Measurements from ENCODE around the gene VPS50.

Gene VPS50

GRCh38 chr7:93231799-93232672, at the start of gene VPS50:
Gene VPS50 (plus strand): TSS chr7:93232366. CDS start chr7:93232468, 102 bp downstream.
- DNase-seq, result peak; percentile 84

- DNase-seq, result no peak
These were observed 46.7 kb upstream of the VPS50 start for GRCh38 chr7:93185303-93186027.

- no peak for DNase-seq
These were observed 43.1 kb upstream of the VPS50 start for GRCh38 chr7:93188870-93189634.

GRCh38 chr7:93194386-93194785, 37.8 kb upstream of the VPS50 start:
- no peak for DNase-seq

GRCh38 chr7:93196336-93196735, 35.8 kb upstream of the VPS50 start:
- DNase-seq, result no peak

- DNase-seq, result no peak
These were observed 33.7 kb upstream of the VPS50 start for GRCh38 chr7:93198472-93198871.

GRCh38 chr7:93202594-93203250, 29.4 kb upstream of the VPS50 start:
- no peak for DNase-seq

GRCh38 chr7:93203496-93203895, 28.7 kb upstream of the VPS50 start:
- DNase-seq, result peak; percentile 66

- DNase-seq, result no peak
These were observed 27.1 kb upstream of the VPS50 start for GRCh38 chr7:93205046-93205445.

- DNase-seq, result no peak
These were observed 20.8 kb upstream of the VPS50 start for GRCh38 chr7:93211228-93211818.

GRCh38 chr7:93212881-93213280, 19.3 kb upstream of the VPS50 start:
- DNase-seq, result no peak

- no peak for DNase-seq
These were observed 13.0 kb upstream of the VPS50 start for GRCh38 chr7:93218997-93219827.

- DNase-seq, result no peak
These were observed 12.3 kb upstream of the VPS50 start for GRCh38 chr7:93219868-93220267.

GRCh38 chr7:93226310-93226709, 5.9 kb upstream of the VPS50 start, which contains the start of gene HEPACAM2:
Gene HEPACAM2 (minus strand): TSS chr7:93226469.
- DNase-seq, result peak; percentile 58

- DNase-seq, result peak; percentile 74
These were observed 3.9 kb upstream of the VPS50 start for GRCh38 chr7:93228302-93228701.

- DNase-seq, result no peak
These were observed 907 bp upstream of the VPS50 start for GRCh38 chr7:93231259-93231658.

- no peak for DNase-seq
These were observed 480 bp downstream of the VPS50 start for GRCh38 chr7:93232673-93233018.

GRCh38 chr7:93235541-93235940, 3.4 kb downstream of the VPS50 start:
- no peak for DNase-seq

- DNase-seq, result no peak
These were observed 6.0 kb downstream of the VPS50 start for GRCh38 chr7:93238131-93238530.

GRCh38 chr7:93238748-93239147, 6.6 kb downstream of the VPS50 start:
- DNase-seq, result no peak

GRCh38 chr7:93239824-93240223, 7.7 kb downstream of the VPS50 start:
- DNase-seq, result no peak

GRCh38 chr7:93242106-93242505, 9.9 kb downstream of the VPS50 start:
- DNase-seq, result no peak

Measured in NCI-H510A treated with DMSO at 0.1 percent for 48 hours (cell line).